ENCODE data around the gene MUC4. TPM values are rescaled to one million over a fixed set of nuclear protein-coding genes. Genes with fewer than 3 reads are reported as not detected.

MUC4 gene, protein sequence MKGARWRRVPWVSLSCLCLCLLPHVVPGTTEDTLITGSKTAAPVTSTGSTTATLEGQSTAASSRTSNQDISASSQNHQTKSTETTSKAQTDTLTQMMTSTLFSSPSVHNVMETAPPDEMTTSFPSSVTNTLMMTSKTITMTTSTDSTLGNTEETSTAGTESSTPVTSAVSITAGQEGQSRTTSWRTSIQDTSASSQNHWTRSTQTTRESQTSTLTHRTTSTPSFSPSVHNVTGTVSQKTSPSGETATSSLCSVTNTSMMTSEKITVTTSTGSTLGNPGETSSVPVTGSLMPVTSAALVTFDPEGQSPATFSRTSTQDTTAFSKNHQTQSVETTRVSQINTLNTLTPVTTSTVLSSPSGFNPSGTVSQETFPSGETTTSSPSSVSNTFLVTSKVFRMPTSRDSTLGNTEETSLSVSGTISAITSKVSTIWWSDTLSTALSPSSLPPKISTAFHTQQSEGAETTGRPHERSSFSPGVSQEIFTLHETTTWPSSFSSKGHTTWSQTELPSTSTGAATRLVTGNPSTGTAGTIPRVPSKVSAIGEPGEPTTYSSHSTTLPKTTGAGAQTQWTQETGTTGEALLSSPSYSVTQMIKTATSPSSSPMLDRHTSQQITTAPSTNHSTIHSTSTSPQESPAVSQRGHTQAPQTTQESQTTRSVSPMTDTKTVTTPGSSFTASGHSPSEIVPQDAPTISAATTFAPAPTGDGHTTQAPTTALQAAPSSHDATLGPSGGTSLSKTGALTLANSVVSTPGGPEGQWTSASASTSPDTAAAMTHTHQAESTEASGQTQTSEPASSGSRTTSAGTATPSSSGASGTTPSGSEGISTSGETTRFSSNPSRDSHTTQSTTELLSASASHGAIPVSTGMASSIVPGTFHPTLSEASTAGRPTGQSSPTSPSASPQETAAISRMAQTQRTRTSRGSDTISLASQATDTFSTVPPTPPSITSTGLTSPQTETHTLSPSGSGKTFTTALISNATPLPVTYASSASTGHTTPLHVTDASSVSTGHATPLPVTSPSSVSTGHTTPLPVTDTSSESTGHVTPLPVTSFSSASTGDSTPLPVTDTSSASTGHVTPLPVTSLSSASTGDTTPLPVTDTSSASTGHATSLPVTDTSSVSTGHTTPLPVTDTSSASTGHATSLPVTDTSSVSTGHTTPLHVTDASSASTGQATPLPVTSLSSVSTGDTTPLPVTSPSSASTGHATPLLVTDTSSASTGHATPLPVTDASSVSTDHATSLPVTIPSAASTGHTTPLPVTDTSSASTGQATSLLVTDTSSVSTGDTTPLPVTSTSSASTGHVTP (N-terminal part only)
- total RNA-seq (2014; rRNA removed) (not detected in 2 replicates), Bru-seq, nascent RNA (percentile 16 among the genes with signal in this experiment), BruChase-seq, experiment 1, labeled RNA remaining after a 6-hour chase (percentile 16 among the genes with signal in this experiment), BruChase-seq, experiment 2, labeled RNA remaining after a 2-hour chase (percentile 14 among the genes with signal in this experiment)
- long read RNA-seq = 0 reads

- Histone ChIP-seq H3K4me3 (ENCODE audit: low read length) (no peak within 1 kb of the TSS), H3K36me3 (ENCODE audit: low read depth, low read length) (no peaks in the 10 kb centered on the region), H3K27ac (ENCODE audit: low read length) (no peak within 1 kb of the TSS), H3K79me2 (ENCODE audit: low read length) (no peaks in the 10 kb centered on the region), H3K4me2 (ENCODE audit: low read length) (no peak within 1 kb of the TSS), H3F3A (ENCODE audit: low read length, unreplicated experiment) (no peaks in the 10 kb centered on the region), H3K4me1 (ENCODE audit: insufficient read depth, low read length) (no peaks in the 10 kb centered on the region), H3K27me3 (ENCODE audit: low read length) (peaks cover 8% of the 10 kb centered on the region), H3K9me3 (ENCODE audit: low read length) (no peaks in the 10 kb centered on the region), H3K9me2 (replicated peaks; ENCODE audit: low read length) (no peaks in the 10 kb centered on the region), H3K9ac (ENCODE audit: low read length) (no peak within 1 kb of the TSS), H2AFZ (ENCODE audit: low read length) (no peak within 1 kb of the TSS), H4K20me1 (ENCODE audit: low read length) (no peaks in the 10 kb centered on the region)
- no peak for DNase-seq
- CTCF ChIA-PET = no interaction called here
- no peak for TF ChIP-seq EZH2 (IDR thresholded peaks at IDR 0.05; ENCODE audit: low read length, unreplicated experiment)
- no peak for TF ChIP-seq EZH2phosphoT487 (IDR thresholded peaks at IDR 0.05; ENCODE audit: borderline replicate concordance, low read length)
- TF ChIP-seq, protein P1, sequence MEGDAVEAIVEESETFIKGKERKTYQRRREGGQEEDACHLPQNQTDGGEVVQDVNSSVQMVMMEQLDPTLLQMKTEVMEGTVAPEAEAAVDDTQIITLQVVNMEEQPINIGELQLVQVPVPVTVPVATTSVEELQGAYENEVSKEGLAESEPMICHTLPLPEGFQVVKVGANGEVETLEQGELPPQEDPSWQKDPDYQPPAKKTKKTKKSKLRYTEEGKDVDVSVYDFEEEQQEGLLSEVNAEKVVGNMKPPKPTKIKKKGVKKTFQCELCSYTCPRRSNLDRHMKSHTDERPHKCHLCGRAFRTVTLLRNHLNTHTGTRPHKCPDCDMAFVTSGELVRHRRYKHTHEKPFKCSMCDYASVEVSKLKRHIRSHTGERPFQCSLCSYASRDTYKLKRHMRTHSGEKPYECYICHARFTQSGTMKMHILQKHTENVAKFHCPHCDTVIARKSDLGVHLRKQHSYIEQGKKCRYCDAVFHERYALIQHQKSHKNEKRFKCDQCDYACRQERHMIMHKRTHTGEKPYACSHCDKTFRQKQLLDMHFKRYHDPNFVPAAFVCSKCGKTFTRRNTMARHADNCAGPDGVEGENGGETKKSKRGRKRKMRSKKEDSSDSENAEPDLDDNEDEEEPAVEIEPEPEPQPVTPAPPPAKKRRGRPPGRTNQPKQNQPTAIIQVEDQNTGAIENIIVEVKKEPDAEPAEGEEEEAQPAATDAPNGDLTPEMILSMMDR (conservative IDR thresholded peaks at IDR 0.05; ENCODE audit: low read depth, low read length) = no peak
- intact Hi-C loops (cut with micrococcal nuclease) = no loop called here
- POLR2A ChIA-PET (ENCODE audit: unreplicated experiment) = no interaction called here
- no peak for ATAC-seq
- BruUV-seq (replicated peaks) = no TSS peak
Observed at GRCh38 chr3:195811756-195812155, at the start of gene MUC4. MUC4 (minus strand) TSS chr3:195811929; CDS start chr3:195811817, 112 bp downstream.

- CTCF ChIA-PET = interaction anchor here (1.1 to 2.1 kb wide), 2 partner anchors 32 to 34 kb away, joined by 3 to 14 read pairs; no protein-coding TSS in a partner anchor
- intact Hi-C loops (cut with micrococcal nuclease) = no loop called here
- BruUV-seq (replicated peaks) = no TSS peak
Observed at GRCh38 chr3:195860456-195860855, 48.7 kb upstream of the MUC4 start.

More at GRCh38 chr3:195860456-195860855, 48.7 kb upstream of the MUC4 start:
- POLR2A ChIA-PET (ENCODE audit: unreplicated experiment) = no interaction called here
- H3K4me3 ChIP-seq (ENCODE audit: low read length) = no peak overlapping the region
- H3K4me1 ChIP-seq (ENCODE audit: insufficient read depth, low read length) = peaks cover 14% of the 10 kb centered on the region
- H3K9me3 ChIP-seq (ENCODE audit: low read length) = no peaks in the 10 kb centered on the region
- no peak overlapping the region for H2AFZ ChIP-seq (ENCODE audit: low read length)
- H3F3A ChIP-seq (ENCODE audit: low read length, unreplicated experiment) = no peaks in the 10 kb centered on the region
- no peak overlapping the region for H3K4me2 ChIP-seq (ENCODE audit: low read length)
- H3K9ac ChIP-seq (ENCODE audit: low read length) = no peak overlapping the region
- H3K27ac ChIP-seq (ENCODE audit: low read length) = no peak overlapping the region
- H3K79me2 ChIP-seq (ENCODE audit: low read length) = no peaks in the 10 kb centered on the region
- ATAC-seq (no peak), DNase-seq (no peak)
- TF ChIP-seq, protein P1 (conservative IDR thresholded peaks at IDR 0.05; ENCODE audit: low read depth, low read length) = no peak
- TF ChIP-seq EZH2 (IDR thresholded peaks at IDR 0.05; ENCODE audit: low read length, unreplicated experiment) = no peak
- no peak for TF ChIP-seq EZH2phosphoT487 (IDR thresholded peaks at IDR 0.05; ENCODE audit: borderline replicate concordance, low read length)
- H3K36me3 ChIP-seq (ENCODE audit: low read depth, low read length) = no peaks in the 10 kb centered on the region
- no peaks in the 10 kb centered on the region for H3K9me2 ChIP-seq (replicated peaks; ENCODE audit: low read length)
- no peaks in the 10 kb centered on the region for H3K27me3 ChIP-seq (ENCODE audit: low read length)
- H4K20me1 ChIP-seq (ENCODE audit: low read length) = no peaks in the 10 kb centered on the region
